ENCODE data around the gene LRCH3.

DNA sequence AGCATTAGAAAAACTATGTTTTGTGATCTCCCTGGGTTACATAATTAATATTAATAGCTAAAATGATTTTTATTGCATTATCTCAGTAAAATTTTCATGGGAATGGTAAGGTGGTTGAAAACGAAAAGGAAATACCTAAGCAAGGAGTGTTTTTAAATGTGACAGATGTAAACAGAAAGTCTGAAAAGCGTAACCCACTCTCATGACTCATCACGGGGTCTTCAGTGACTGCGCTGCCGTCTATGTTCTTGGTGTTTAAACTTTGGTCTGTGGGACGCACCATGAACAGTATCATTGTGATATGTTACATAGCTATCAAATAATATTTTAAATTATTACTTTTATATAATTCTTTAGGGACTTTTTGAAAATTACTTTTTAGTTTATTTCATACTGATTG, 19.8 kb downstream of the LRCH3 start:
- TF ChIP-seq ZNF610 (tag by site-specific recombination; IDR thresholded peaks at IDR 0.05; ENCODE audit: borderline replicate concordance) (no peak), ZNF555 (tag by site-specific recombination; conservative IDR thresholded peaks at IDR 0.05) (no peak)
- TF ChIP-seq, protein P1, sequence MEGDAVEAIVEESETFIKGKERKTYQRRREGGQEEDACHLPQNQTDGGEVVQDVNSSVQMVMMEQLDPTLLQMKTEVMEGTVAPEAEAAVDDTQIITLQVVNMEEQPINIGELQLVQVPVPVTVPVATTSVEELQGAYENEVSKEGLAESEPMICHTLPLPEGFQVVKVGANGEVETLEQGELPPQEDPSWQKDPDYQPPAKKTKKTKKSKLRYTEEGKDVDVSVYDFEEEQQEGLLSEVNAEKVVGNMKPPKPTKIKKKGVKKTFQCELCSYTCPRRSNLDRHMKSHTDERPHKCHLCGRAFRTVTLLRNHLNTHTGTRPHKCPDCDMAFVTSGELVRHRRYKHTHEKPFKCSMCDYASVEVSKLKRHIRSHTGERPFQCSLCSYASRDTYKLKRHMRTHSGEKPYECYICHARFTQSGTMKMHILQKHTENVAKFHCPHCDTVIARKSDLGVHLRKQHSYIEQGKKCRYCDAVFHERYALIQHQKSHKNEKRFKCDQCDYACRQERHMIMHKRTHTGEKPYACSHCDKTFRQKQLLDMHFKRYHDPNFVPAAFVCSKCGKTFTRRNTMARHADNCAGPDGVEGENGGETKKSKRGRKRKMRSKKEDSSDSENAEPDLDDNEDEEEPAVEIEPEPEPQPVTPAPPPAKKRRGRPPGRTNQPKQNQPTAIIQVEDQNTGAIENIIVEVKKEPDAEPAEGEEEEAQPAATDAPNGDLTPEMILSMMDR (tag by site-specific recombination; IDR thresholded peaks at IDR 0.05), result no peak

Measured in HEK293 (cell line).